Measurements from ENCODE around the gene CXCL3.

DNA sequence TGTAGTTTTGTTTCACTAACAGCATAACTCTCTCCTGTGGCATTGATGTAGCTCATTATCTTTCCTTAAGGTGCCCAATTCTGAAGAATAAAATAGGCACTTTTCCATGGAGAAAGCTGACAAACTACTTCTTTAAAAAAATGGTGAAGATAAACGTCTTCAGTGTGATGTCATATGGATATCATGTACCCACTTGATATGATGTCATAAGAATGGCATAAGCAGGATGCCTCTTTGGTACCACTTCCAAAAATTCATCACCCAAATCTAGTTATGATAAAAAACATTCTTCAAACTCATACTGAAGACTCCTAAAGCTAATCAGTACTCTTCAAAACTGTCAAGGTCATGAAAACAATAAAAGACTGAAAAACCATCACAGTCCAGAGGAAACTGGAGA is 2.9 kb upstream of the CXCL3 start:
- TF ChIP-seq POLR2AphosphoS5 (IDR thresholded peaks at IDR 0.05; ENCODE audit: borderline replicate concordance, low read depth, low read length), result no peak
- TF ChIP-seq EZH2 (IDR thresholded peaks at IDR 0.05), result no peak
- no peak for TF ChIP-seq FOXP2 (optimal IDR thresholded peaks at IDR 0.05; ENCODE audit: control extremely low read depth, extremely low read length, insufficient read depth)
